ENCODE data around the gene KCNH8. TPM values are rescaled to one million over a fixed set of nuclear protein-coding genes. Genes with fewer than 3 reads are reported as not detected.

The KCNH8 gene
- total RNA-seq, 1 experiment from 2014 or later: not detected

- H3K36me3 ChIP-seq (ENCODE audit: control insufficient read depth, insufficient read depth, low read length): no peaks in the 10 kb centered on the region
- ATAC-seq: no peak
- DNase-seq (ENCODE audit: low read depth, low spot score): no peak
- no TSS peak for BruUV-seq (replicated peaks)
- in situ Hi-C loops (cut with HindIII; ENCODE audit: low pct_unique_long_range_greater_than_20kb, low sequenced_read_pairs): no loop called here
- H3K4me1 ChIP-seq (ENCODE audit: control insufficient read depth, insufficient read depth, low read length): no peaks in the 10 kb centered on the region
- H3K9me3 ChIP-seq (ENCODE audit: control insufficient read depth, insufficient read depth, low read depth, low read length): no peaks in the 10 kb centered on the region
- no peak overlapping the region for H3K27ac ChIP-seq (ENCODE audit: low read length)
- ChIA-PET POLR2A (no interaction called here), CTCF (no interaction called here)
- TF ChIP-seq SIN3A (IDR thresholded peaks at IDR 0.05; ENCODE audit: borderline replicate concordance, insufficient read depth, low read depth, low read length): no peak
- TF ChIP-seq TCF7L2 (IDR thresholded peaks at IDR 0.05; ENCODE audit: low read depth, low read length): no peak
- TF ChIP-seq POLR2AphosphoS5 (IDR thresholded peaks at IDR 0.05; ENCODE audit: low read depth, low read length): no peak
- TF ChIP-seq REST (IDR thresholded peaks at IDR 0.05; ENCODE audit: insufficient read depth in 1 of 2, low read depth in 2 of 2, low read length in 1 of 2): no peak
- TF ChIP-seq CTCF (IDR thresholded peaks at IDR 0.05): no peak
- intact Hi-C loops (cut with micrococcal nuclease; ENCODE audit: unreplicated experiment): no loop called here
- H3K27me3 ChIP-seq (ENCODE audit: control insufficient read depth, insufficient read depth, low read length): no peaks in the 10 kb centered on the region
- H3K4me3 ChIP-seq (ENCODE audit: low read depth in 2 of 2, low read length in 2 of 2): no peak overlapping the region
Measured at GRCh38 chr3:19420159-19420558, 271.8 kb downstream of the KCNH8 start.

- ChIA-PET POLR2A (no interaction called here), CTCF (no interaction called here)
- in situ Hi-C loops (cut with HindIII; ENCODE audit: low pct_unique_long_range_greater_than_20kb, low sequenced_read_pairs) (no loop called here), intact Hi-C loops (cut with micrococcal nuclease; ENCODE audit: unreplicated experiment) (no loop called here)
- H3K9me3 ChIP-seq (ENCODE audit: control insufficient read depth, insufficient read depth, low read depth, low read length): no peaks in the 10 kb centered on the region
- ATAC-seq (no peak), DNase-seq (ENCODE audit: low read depth, low spot score) (no peak)
- H3K27ac ChIP-seq (ENCODE audit: low read length): no peak overlapping the region
- no peaks in the 10 kb centered on the region for H3K4me1 ChIP-seq (ENCODE audit: control insufficient read depth, insufficient read depth, low read length)
- H3K27me3 ChIP-seq (ENCODE audit: control insufficient read depth, insufficient read depth, low read length): no peaks in the 10 kb centered on the region
- TF ChIP-seq CTCF (IDR thresholded peaks at IDR 0.05) (no peak), REST (IDR thresholded peaks at IDR 0.05; ENCODE audit: insufficient read depth in 1 of 2, low read depth in 2 of 2, low read length in 1 of 2) (no peak), TCF7L2 (IDR thresholded peaks at IDR 0.05; ENCODE audit: low read depth, low read length) (no peak), SIN3A (IDR thresholded peaks at IDR 0.05; ENCODE audit: borderline replicate concordance, insufficient read depth, low read depth, low read length) (no peak), POLR2AphosphoS5 (IDR thresholded peaks at IDR 0.05; ENCODE audit: low read depth, low read length) (no peak)
- BruUV-seq (replicated peaks): no TSS peak
- H3K4me3 ChIP-seq (ENCODE audit: low read depth in 2 of 2, low read length in 2 of 2): no peak overlapping the region
- no peaks in the 10 kb centered on the region for H3K36me3 ChIP-seq (ENCODE audit: control insufficient read depth, insufficient read depth, low read length)
Measured at GRCh38 chr3:19425825-19426224, 277.5 kb downstream of the KCNH8 start.

Measured in Panc1 (cell line).